AG04449 (cell line): ENCODE results near the gene SDF4.

Experiments
- CTCF ChIA-PET: fragments of 350-600 bp; formaldehyde crosslinking; extraction: SDS; loops from one replicate; lab custom pipeline; 2021; ENCODE audit warnings: antibody characterized with exemption; lab: Yijun Ruan, JAX
- POLR2A ChIA-PET: fragments of 400-600, 350-600 bp; formaldehyde crosslinking; extraction: SDS; loops from one replicate; lab custom pipeline; 2020; ENCODE audit warnings: antibody characterized with exemption, inconsistent platforms; lab: Yijun Ruan, JAX
- DNase-seq: peaks from one replicate; pipeline ENCODE4 v3.0.0-alpha.2; 2010; ENCODE audit warnings: low read depth, low spot score
- H3K4me3 ChIP-seq: 2 replicates; pipeline ENCODE4 v1.5.1; 2011; ENCODE audit warnings: low read depth, mild to moderate bottlenecking, control low read depth, low read length
- TF ChIP-seq, protein P1 (sequence below): IDR thresholded peaks from one replicate; pipeline ENCODE4 v1.5.1; 2011; ENCODE audit warnings: mild to moderate bottlenecking, moderate library complexity, low read length, control low read depth, inconsistent platforms; ENCODE audit not compliant: insufficient read depth; ENCODE audit errors: missing control alignments

The SDF4 gene

DNA sequence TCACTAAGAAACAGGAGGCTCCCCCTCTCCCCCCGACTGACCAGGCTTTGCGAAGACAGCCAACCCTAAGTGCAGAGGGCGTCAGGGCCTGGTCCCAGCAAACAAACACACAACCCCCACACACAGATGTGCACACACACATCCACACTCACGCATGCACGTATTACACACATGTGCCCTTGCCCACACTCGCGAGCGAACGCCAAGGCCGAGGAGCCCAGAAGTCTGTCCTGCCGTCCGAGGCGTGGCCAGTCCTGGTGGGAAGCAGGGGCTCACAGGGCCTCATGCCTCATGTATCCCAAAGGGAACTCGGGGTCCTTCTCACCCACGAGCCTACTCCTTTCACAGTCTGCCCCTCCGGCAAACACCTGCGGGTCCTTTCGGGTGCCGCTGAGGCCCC is 2.0 kb downstream of the SDF4 start:
- CTCF ChIA-PET: interaction anchor here (1.4 to 4.5 kb wide), 2 partner anchors 20 to 109 kb away, joined by 3 to 59 read pairs; no protein-coding TSS in a partner anchor
- DNase-seq: no peak
- POLR2A ChIA-PET: no interaction called here
- H3K4me3 ChIP-seq: no peak overlapping the region; the same call in 1 of the 2 replicates
- TF ChIP-seq, protein P1, sequence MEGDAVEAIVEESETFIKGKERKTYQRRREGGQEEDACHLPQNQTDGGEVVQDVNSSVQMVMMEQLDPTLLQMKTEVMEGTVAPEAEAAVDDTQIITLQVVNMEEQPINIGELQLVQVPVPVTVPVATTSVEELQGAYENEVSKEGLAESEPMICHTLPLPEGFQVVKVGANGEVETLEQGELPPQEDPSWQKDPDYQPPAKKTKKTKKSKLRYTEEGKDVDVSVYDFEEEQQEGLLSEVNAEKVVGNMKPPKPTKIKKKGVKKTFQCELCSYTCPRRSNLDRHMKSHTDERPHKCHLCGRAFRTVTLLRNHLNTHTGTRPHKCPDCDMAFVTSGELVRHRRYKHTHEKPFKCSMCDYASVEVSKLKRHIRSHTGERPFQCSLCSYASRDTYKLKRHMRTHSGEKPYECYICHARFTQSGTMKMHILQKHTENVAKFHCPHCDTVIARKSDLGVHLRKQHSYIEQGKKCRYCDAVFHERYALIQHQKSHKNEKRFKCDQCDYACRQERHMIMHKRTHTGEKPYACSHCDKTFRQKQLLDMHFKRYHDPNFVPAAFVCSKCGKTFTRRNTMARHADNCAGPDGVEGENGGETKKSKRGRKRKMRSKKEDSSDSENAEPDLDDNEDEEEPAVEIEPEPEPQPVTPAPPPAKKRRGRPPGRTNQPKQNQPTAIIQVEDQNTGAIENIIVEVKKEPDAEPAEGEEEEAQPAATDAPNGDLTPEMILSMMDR: no peak

DNA sequence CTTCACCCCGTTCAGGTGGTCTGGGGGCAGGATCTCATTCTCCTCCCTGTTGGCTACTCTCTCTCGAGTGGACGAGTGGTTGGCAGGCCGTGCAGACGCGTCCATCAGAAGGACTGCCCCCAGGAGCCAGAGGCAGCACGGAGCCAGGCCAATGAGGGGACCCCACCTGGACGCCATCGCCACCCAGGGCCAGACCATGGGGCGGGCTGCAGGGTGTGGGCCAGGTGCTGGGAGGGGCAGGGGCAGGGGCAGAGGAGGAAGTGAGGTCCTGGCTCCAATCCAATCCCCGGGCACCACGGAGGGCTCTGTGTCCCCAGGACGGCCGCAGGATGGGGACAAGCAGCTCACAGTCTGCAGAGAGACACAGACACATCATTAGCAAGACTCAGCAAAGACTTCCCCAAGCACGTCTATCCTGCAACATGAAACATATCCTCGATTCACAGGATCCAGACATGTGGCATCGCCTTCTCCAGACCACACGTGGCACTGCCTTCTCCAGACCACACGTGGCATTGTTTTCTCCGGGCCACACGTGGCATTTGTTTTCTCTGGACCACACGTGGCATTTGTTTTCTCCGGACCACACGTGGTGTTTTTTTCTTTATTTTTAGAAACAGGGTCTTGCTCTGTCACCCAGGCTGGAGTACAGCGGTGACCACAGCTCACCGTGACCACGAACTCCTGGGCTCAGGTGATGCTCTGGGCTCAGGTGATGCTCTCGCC is 3.0 kb downstream of the SDF4 start:
- ChIA-PET POLR2A (no interaction called here), CTCF (interaction anchor here (1.4 to 4.5 kb wide), 2 partner anchors 21 to 108 kb away, joined by 3 to 59 read pairs; no protein-coding TSS in a partner anchor)
- no peak overlapping the region for H3K4me3 ChIP-seq
- TF ChIP-seq, protein P1: no peak
- no peak for DNase-seq

DNA sequence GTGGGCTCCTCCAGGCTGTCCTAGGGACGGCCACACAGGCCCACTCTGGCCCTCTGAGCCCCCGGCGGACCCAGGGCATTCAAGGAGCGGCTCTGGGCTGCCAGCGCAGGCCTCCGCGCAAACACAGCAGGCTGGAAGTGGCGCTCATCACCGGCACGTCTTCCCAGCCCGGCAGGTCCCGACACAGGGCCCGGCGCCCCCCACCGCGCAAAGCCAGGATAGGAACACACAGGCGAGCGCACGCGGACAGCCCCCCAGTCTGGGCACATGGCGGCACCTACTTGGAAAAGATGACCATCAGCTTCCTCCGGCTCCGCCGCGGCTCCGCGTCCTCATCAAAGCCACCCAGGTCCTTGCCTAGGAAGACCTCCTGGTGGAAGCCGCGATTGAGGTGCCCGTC is 3.6 kb downstream of the SDF4 start:
- POLR2A ChIA-PET: no interaction called here
- DNase-seq: no peak
- TF ChIP-seq, protein P1: no peak
- H3K4me3 ChIP-seq: no peak overlapping the region
- CTCF ChIA-PET: interaction anchor here (4.5 kb wide), 1 partner anchor 107 kb away, joined by 59 read pairs; no protein-coding TSS in a partner anchor

DNA sequence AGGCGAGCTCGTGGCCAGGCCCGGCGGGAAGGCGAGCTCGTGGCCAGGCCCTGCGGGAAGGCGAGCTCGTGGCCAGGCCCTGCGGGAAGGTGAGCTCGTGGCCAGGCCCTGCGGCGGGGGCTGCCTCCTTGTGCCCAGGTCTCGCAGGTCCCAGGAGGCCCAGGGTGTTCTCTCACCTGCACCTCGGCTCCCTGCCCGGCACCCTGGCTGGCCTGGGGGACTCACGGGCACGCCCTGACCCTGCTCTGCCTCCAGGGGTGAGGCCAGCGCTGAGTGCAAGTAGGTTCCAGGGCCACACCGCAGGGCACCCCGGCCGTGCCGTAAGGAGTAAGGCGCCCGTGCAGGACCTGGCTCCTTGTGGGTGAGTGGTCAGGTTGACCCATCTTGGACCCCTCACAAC is 4.4 kb downstream of the SDF4 start:
- CTCF ChIA-PET: interaction anchor here (4.5 kb wide), 1 partner anchor 107 kb away, joined by 59 read pairs; no protein-coding TSS in a partner anchor
- no peak overlapping the region for H3K4me3 ChIP-seq
- POLR2A ChIA-PET: no interaction called here
- TF ChIP-seq, protein P1: no peak
- DNase-seq: no peak

DNA sequence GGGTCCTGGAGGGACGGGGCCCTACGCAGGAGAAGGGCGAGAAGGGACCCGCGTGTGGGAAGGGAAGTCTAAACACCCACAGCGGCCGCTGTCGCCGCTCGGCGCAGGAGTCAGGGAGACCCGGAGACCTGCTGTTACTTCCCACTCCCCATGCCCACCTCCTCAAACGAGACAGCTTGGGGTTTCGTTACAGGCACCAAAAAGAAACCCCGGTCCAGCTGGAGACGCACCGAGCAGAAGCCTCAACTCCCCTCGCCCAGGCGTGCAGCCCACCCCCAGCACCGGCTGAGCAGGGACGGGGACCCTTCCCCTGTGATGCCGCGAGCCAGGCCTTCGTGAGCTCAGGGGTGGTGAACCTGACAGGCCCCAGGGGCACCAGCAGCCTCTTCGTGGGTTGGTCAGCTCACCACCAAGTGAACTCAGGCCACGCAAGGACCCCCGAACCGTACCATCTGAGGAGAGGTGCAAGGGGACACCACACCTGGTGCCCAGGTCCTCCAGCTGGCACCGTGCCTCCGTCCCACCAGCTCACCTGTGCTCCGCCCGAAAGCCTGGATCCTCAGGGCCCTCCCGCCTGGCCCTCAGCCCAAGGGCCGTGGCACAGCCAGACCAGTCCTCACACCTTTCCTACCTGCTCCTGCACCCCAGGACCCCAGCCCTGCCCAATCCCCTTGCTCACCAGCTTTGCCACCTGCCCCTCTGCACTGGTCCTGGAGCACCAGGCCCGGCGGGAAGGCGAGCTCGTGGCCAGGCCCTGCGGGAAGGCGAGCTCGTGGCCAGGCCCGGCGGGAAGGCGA is 5.0 kb downstream of the SDF4 start:
- no peak for DNase-seq
- H3K4me3 ChIP-seq: no peak overlapping the region
- ChIA-PET POLR2A (interaction anchor here (0.5 kb wide), 1 partner anchor 52 kb away, joined by 3 read pairs; no protein-coding TSS in a partner anchor), CTCF (no interaction called here)
- TF ChIP-seq, protein P1: no peak

DNA sequence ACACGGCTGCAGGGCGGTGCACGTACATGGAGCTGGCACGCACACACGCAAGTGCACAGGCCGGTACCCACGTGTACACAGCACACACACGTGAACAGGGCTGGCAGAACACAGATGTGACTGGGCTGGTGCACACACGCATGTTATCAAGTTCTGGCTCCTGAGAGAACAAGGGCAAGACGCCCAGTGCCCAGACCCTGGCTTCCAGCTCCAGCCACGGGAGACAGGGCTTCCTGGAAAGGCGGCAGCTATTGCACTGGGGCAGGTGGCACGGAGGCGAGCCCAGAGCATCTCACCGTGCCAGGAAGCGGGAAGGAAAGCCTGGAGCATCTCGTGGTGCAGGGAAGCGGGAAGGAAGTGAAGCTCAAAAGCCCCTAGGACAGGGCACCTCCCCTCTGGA is 5.9 kb downstream of the SDF4 start:
- DNase-seq: no peak
- CTCF ChIA-PET: interaction anchor here (2.6 kb wide), 1 partner anchor 104 kb away, joined by 7 read pairs; no protein-coding TSS in a partner anchor
- no peak overlapping the region for H3K4me3 ChIP-seq
- POLR2A ChIA-PET: no interaction called here
- TF ChIP-seq, protein P1: no peak
